ENCODE data around the gene PUM1.

The PUM1 gene

GRCh38 chr1:30892671-30893073, 172.8 kb downstream of the PUM1 start:
- TF ChIP-seq, protein P1, sequence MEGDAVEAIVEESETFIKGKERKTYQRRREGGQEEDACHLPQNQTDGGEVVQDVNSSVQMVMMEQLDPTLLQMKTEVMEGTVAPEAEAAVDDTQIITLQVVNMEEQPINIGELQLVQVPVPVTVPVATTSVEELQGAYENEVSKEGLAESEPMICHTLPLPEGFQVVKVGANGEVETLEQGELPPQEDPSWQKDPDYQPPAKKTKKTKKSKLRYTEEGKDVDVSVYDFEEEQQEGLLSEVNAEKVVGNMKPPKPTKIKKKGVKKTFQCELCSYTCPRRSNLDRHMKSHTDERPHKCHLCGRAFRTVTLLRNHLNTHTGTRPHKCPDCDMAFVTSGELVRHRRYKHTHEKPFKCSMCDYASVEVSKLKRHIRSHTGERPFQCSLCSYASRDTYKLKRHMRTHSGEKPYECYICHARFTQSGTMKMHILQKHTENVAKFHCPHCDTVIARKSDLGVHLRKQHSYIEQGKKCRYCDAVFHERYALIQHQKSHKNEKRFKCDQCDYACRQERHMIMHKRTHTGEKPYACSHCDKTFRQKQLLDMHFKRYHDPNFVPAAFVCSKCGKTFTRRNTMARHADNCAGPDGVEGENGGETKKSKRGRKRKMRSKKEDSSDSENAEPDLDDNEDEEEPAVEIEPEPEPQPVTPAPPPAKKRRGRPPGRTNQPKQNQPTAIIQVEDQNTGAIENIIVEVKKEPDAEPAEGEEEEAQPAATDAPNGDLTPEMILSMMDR (conservative IDR thresholded peaks at IDR 0.05) = no peak
- no peak for TF ChIP-seq ZFX (IDR thresholded peaks at IDR 0.05)
- no peak overlapping the region for H3K27ac ChIP-seq

- no peak overlapping the region for H3K27ac ChIP-seq
- TF ChIP-seq, protein P1 (conservative IDR thresholded peaks at IDR 0.05) = no peak
- TF ChIP-seq ZFX (IDR thresholded peaks at IDR 0.05) = no peak
Observed at GRCh38 chr1:30891227-30891552, 174.3 kb downstream of the PUM1 start.

- TF ChIP-seq, protein P1 (conservative IDR thresholded peaks at IDR 0.05) = no peak
- no peak for TF ChIP-seq ZFX (IDR thresholded peaks at IDR 0.05)
- H3K27ac ChIP-seq = no peak overlapping the region
Observed at GRCh38 chr1:30890502-30891226, 174.9 kb downstream of the PUM1 start.

- TF ChIP-seq, protein P1 (conservative IDR thresholded peaks at IDR 0.05) = no peak
- no peak for TF ChIP-seq ZFX (IDR thresholded peaks at IDR 0.05)
- no peak overlapping the region for H3K27ac ChIP-seq
Observed at GRCh38 chr1:30889511-30889910, 176.0 kb downstream of the PUM1 start.

- no peak for TF ChIP-seq ZFX (IDR thresholded peaks at IDR 0.05)
- TF ChIP-seq, protein P1 (conservative IDR thresholded peaks at IDR 0.05) = no peak
- no peak overlapping the region for H3K27ac ChIP-seq
Observed at GRCh38 chr1:30888975-30889374, 176.5 kb downstream of the PUM1 start.

DNA sequence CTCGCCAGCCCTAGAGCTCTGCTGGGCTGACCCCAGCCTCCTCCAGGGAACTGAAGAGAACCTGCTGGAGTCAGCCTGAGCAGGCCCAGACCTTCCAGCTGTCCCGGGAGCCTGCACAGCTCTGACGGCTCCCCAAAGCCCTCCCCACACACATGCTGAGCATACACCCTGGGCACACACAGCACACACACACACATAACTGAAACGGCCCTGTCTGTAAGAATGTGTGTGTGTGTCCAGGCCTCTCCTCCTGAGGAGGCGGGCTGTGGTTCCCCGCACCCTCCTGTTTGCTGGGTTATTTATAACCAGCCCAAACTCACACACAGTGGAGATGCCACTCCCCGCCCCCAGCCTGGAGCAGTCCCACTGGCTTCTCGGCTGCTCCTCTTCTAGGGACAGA, 177.1 kb downstream of the PUM1 start:
- H3K27ac ChIP-seq = no peak overlapping the region

More for the DNA sequence above, 177.1 kb downstream of the PUM1 start:
- TF ChIP-seq, protein P1 (conservative IDR thresholded peaks at IDR 0.05) = no peak
- no peak for TF ChIP-seq ZFX (IDR thresholded peaks at IDR 0.05)
